Dendritic cell treated with granulocyte-macrophage colony-stimulating factor and Interleukin-4, amounts not matched to agents 40 ng/mL and 50 ng/mL, for 4 days (primary cell): ENCODE data around the gene RTP2.
A peak's percentile ranks its signal among the peaks of the same experiment; 100 is the strongest.

Experiments used
- H3K27ac Mint-ChIP-seq: one replicate; pipeline ENCODE4 v1.8.0; 2022; ENCODE audit warnings: mild to moderate bottlenecking, mixed read lengths
- H3K27me3 Mint-ChIP-seq: one replicate; pipeline ENCODE4 v1.8.0; 2022; ENCODE audit warnings: mild to moderate bottlenecking, mixed read lengths
- H3K36me3 Mint-ChIP-seq: one replicate; pipeline ENCODE4 v1.8.0; 2022; ENCODE audit warnings: low read depth, mixed read lengths
- H3K4me1 Mint-ChIP-seq: one replicate; pipeline ENCODE4 v1.8.0; 2022; ENCODE audit warnings: low read depth, mixed read lengths
- H3K4me3 Mint-ChIP-seq: one replicate; pipeline ENCODE4 v1.8.0; 2022; ENCODE audit warnings: mild to moderate bottlenecking, moderate library complexity, mixed read lengths
- H3K9me3 Mint-ChIP-seq: one replicate; pipeline ENCODE4 v1.8.0; 2022; ENCODE audit warnings: mixed read lengths
- intact Hi-C: fragments of 100-400 bp; cut with micrococcal nuclease; formaldehyde crosslinking; loops from one replicate; pipeline ENCODE4 v1.15.0; 2022

RTP2 gene

GRCh38 chr3:187742351-187743171 lies 40.2 kb upstream of the RTP2 start:
- no peaks in the 10 kb centered on the region for H3K27me3 Mint-ChIP-seq

DNA sequence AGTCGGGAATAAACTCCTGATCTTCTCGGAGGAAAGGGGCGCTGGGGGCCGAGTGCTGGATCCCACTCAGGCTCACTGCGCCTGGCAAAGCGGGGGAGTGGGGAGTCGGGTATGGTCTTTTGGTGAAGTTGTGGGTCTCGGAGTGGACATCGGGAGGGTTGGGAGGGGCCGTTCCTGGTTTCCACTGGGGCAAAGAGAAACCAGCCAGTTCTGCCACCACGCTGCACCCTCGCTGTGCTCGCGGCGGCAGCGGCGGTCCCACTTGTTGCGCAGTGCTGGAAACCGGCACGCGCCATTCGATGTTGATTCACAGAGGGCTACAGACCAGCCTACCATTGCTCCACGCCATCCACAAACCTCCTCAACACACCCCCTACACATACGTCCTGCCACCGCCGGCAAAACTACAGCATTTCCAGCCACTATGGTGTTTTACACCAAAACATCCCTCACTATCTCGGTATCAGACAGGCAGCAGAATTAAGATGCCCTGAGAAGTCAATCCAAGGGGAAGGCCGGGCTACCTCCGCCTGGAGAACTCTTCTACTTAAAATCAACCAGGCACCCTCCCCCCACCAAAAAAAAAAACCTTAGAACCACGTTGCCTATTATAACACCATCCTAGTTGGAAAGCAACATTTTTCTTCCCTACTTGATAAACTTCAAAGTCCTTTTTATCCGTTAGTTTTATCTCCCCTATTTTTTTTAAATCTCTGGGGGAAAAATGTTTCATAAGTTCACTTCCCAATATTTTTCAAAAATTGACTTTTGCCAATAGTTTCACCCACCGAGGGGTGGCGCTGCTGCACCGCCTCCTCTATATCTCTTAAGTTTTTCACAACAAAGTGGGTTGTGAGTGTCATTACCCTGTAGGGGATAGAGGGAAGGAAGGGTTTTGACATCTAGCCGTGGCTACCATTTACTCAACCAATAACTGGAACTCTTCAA lies 39.3 kb upstream of the RTP2 start:
- H3K27ac Mint-ChIP-seq = peak overlapping the region; percentile 100
- peaks cover 83% of the 10 kb centered on the region for H3K36me3 Mint-ChIP-seq
- H3K27me3 Mint-ChIP-seq = no peaks in the 10 kb centered on the region
- H3K4me3 Mint-ChIP-seq = peak overlapping the region; percentile 87
- H3K4me1 Mint-ChIP-seq = peaks cover 51% of the 10 kb centered on the region
- intact Hi-C loops = loop anchor here (1.0 to 10.0 kb wide), 8 partner anchors 471 to 1213 kb away; no protein-coding TSS in a partner anchor
- no peaks in the 10 kb centered on the region for H3K9me3 Mint-ChIP-seq

More at GRCh38 chr3:187742351-187743171, 40.2 kb upstream of the RTP2 start:
- Mint-ChIP-seq H3K36me3 (peaks cover 75% of the 10 kb centered on the region), H3K4me3 (peak overlapping the region; percentile 87), H3K4me1 (peaks cover 47% of the 10 kb centered on the region), H3K27ac (peak overlapping the region; percentile 100), H3K9me3 (no peaks in the 10 kb centered on the region)
- intact Hi-C loops = loop anchor here (5.0 to 10.0 kb wide), 6 partner anchors 470 to 1080 kb away; no protein-coding TSS in a partner anchor

DNA sequence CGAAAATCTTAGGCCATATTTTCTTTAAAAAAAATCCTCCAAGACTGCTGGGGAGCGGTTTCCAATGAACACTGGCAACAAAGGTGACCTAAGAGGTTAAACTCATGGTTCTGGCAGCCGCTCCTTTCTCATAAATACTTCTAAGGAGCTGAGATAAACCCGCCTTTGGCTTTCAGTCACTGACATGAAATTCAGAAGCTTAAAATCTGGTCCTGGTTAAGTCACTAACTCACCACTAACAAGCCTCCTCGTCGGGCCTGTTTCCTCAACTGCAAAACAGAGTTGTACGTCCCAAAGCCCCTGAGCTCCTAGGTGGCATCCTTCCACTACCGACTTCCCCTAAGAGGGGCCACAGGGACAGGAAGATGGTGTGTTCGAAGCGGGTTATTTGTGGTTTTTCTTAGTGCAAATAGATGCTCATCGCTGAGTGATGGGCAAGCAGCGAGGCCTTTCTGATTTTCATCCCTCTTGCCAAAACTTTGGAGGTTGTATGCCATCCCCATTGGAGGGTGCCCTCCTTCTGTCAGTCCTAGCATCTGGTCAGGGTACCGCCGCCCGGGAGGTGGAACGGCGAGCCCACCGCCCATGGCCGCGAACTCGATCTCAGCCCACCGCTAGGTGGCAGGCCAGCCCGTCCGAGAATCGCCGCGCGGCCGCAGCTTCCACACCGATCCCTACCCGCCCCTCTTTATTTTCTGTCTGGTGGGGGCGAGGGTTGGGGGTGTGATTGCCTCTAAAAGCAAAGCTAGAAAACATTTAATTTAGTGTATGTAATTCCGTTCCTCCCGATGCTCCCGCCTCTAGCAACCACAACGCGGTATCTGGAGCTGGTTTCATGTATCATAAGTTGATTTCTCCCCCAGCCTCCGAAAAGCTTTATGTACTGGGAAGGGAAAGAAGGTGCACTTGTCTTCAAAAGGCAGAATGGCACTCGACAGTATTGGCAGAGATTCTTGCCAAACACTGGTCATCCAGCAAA lies 38.4 kb upstream of the RTP2 start:
- Mint-ChIP-seq H3K27ac (peak overlapping the region; percentile 100), H3K36me3 (peaks cover 82% of the 10 kb centered on the region), H3K4me3 (peak overlapping the region; percentile 87)

DNA sequence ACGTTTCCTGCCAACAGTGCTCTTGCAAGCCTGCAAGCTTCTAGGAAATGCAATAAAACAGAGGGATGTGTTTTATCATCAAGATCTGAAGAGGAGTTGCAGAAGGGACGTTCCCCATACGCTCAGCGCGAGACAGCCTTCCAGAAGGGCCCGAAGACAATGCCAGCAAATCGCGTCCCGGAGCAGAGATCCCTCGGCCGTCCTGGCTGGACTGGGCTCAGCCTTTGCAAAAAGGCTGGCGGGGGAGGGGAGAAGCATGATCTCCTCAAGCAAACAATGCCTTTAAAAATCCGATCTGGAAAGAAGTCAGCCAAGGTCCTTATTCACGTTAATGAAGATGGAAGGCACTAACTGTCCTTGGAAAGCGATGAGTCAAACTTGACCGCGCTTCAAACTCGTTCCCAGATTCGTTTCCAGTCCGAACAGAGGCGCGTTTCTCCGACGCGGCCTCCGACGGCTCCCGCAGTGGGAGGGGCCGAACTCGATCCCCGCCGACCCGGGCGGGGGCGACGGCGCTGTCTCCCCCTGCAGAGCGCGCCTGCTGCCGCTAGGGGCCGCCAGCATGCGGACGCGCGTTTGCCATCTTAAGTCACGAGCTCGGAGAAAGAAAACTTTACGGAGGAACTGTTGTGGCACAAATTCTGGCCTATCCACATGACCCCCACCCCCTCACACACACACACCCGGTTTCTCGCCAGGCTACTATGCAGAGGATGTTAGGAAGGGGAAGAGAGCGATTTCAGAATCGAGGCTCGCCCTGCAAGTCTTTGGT lies 37.4 kb upstream of the RTP2 start:
- intact Hi-C loops = loop anchor here (2.0 to 10.0 kb wide), 8 partner anchors 473 to 1407 kb away; no protein-coding TSS in a partner anchor
- peak overlapping the region; percentile 87 for H3K4me3 Mint-ChIP-seq
- no peaks in the 10 kb centered on the region for H3K9me3 Mint-ChIP-seq
- peaks cover 66% of the 10 kb centered on the region for H3K4me1 Mint-ChIP-seq
- no peaks in the 10 kb centered on the region for H3K27me3 Mint-ChIP-seq
- H3K27ac Mint-ChIP-seq = peak overlapping the region; percentile 100
- peaks cover 77% of the 10 kb centered on the region for H3K36me3 Mint-ChIP-seq

More for the DNA sequence above, 38.4 kb upstream of the RTP2 start:
- intact Hi-C loops = loop anchor here (1.0 to 10.0 kb wide), 8 partner anchors 472 to 1214 kb away; no protein-coding TSS in a partner anchor
- Mint-ChIP-seq H3K4me1 (peaks cover 61% of the 10 kb centered on the region), H3K9me3 (no peaks in the 10 kb centered on the region), H3K27me3 (no peaks in the 10 kb centered on the region)

DNA sequence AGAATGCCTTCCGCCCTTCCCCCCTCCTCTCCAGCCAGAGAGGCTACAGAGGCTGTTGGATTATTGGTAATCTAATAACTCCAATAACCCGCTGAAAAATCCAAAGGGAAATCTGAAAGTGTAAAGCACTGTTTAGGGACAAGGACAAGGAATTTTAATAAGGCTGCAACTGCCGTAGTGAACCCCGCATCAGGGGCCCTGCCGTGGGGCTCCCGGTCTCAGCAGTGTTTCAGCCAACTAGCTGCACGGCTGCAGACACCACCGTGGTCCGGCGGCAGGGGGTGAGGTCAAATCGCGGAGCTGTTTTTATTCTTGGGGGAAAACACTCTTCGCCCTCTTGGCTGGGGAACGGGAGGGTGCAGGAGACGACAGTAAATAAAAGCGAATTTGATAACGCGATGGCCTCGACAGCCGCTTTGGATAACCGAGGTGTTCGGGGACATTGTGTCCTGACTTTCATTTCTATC lies 36.8 kb upstream of the RTP2 start:
- Mint-ChIP-seq H3K9me3 (no peaks in the 10 kb centered on the region), H3K36me3 (peaks cover 77% of the 10 kb centered on the region), H3K27ac (peak overlapping the region; percentile 100), H3K4me1 (peaks cover 71% of the 10 kb centered on the region), H3K27me3 (no peaks in the 10 kb centered on the region), H3K4me3 (peak overlapping the region; percentile 87)
- intact Hi-C loops = loop anchor here (2.0 kb wide), 1 partner anchor 1408 kb away; no protein-coding TSS in a partner anchor

- Mint-ChIP-seq H3K27ac (peak overlapping the region; percentile 100), H3K4me3 (peak overlapping the region; percentile 87), H3K9me3 (no peaks in the 10 kb centered on the region), H3K36me3 (peaks cover 77% of the 10 kb centered on the region), H3K4me1 (peaks cover 72% of the 10 kb centered on the region), H3K27me3 (no peaks in the 10 kb centered on the region)
- intact Hi-C loops = loop anchor here (2.0 kb wide), 1 partner anchor 1408 kb away; no protein-coding TSS in a partner anchor
These were observed 36.2 kb upstream of the RTP2 start for GRCh38 chr3:187738331-187739093.

GRCh38 chr3:187738071-187738330 lies 35.6 kb upstream of the RTP2 start:
- H3K36me3 Mint-ChIP-seq = peaks cover 78% of the 10 kb centered on the region

DNA sequence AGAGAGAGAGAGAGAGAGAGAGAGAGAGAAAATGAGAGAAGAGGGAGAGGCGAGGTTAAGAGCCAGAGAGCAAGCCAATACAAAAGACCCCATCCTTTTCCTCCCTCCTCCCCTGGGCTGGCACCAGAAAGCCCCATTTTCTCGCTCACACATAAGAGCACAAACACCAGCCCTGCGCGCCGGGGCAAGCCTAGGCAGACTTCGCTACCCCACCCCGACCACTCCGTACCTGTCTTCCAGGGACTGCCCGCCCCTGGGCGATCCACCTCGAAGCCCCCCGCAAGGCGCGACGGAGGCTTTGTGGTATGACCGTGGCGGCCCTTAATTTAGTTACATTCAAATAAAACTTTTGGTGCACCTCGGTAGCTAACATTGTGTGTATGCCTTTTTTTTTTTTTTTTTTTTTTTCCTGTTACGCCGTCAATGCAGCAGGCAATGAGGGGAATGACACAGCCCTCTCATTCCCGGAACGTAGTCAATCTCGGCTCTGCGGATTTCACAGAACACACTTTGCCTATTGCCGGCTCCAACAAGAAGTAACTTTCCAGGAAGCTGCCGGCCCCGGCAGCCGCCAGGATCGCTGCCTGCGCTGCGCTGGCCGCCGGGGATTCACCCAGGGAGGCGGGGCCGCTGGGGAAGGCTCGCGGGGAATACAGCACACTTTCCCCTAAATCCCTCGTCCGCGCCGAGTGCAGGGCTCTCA lies 35.2 kb upstream of the RTP2 start:
- Mint-ChIP-seq H3K4me1 (peaks cover 78% of the 10 kb centered on the region), H3K4me3 (peak overlapping the region; percentile 87), H3K27me3 (no peaks in the 10 kb centered on the region), H3K9me3 (no peaks in the 10 kb centered on the region), H3K27ac (peak overlapping the region; percentile 100), H3K36me3 (peaks cover 80% of the 10 kb centered on the region)
- intact Hi-C loops = loop anchor here (2.0 kb wide), 1 partner anchor 1409 kb away; no protein-coding TSS in a partner anchor

More at GRCh38 chr3:187738071-187738330, 35.6 kb upstream of the RTP2 start:
- Mint-ChIP-seq H3K4me1 (peaks cover 77% of the 10 kb centered on the region), H3K27me3 (no peaks in the 10 kb centered on the region), H3K9me3 (no peaks in the 10 kb centered on the region), H3K4me3 (peak overlapping the region; percentile 87), H3K27ac (peak overlapping the region; percentile 100)
- intact Hi-C loops = loop anchor here (2.0 kb wide), 1 partner anchor 1409 kb away; no protein-coding TSS in a partner anchor

GRCh38 chr3:187737006-187737367 lies 34.6 kb upstream of the RTP2 start:
- intact Hi-C loops = no loop called here
- H3K27me3 Mint-ChIP-seq = no peaks in the 10 kb centered on the region

GRCh38 chr3:187736418-187736871 lies 34.1 kb upstream of the RTP2 start:
- no peaks in the 10 kb centered on the region for H3K27me3 Mint-ChIP-seq
- peak overlapping the region; percentile 87 for H3K4me3 Mint-ChIP-seq
- H3K9me3 Mint-ChIP-seq = no peaks in the 10 kb centered on the region
- H3K36me3 Mint-ChIP-seq = peaks cover 80% of the 10 kb centered on the region
- peaks cover 70% of the 10 kb centered on the region for H3K4me1 Mint-ChIP-seq
- intact Hi-C loops = no loop called here
- H3K27ac Mint-ChIP-seq = peak overlapping the region; percentile 100

More at GRCh38 chr3:187737006-187737367, 34.6 kb upstream of the RTP2 start:
- Mint-ChIP-seq H3K27ac (peak overlapping the region; percentile 100), H3K4me1 (peaks cover 75% of the 10 kb centered on the region), H3K4me3 (peak overlapping the region; percentile 87), H3K9me3 (no peaks in the 10 kb centered on the region), H3K36me3 (peaks cover 80% of the 10 kb centered on the region)

DNA sequence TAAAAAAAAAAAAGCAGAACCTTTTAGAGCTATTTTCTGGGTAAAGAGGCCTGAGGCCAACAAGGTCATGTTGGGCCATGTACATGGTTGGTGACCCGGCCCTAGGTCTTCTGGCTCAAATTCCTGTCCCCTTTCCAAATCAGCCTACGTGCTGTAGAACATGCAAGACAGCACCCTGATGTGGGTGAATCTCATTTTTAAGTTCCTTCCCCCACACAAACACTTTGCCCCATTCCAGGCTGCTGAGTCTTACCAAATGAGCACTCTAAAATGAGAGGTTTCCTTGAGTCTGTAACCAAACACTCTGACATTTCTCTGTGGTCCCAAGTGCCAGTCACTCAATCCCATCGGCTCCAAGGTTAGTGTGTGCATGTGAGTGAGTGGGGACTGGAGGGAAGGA lies 33.5 kb upstream of the RTP2 start:
- no peaks in the 10 kb centered on the region for H3K27me3 Mint-ChIP-seq
- peak overlapping the region; percentile 100 for H3K27ac Mint-ChIP-seq
- H3K4me1 Mint-ChIP-seq = peaks cover 64% of the 10 kb centered on the region
- intact Hi-C loops = no loop called here
- H3K9me3 Mint-ChIP-seq = no peaks in the 10 kb centered on the region
- peaks cover 80% of the 10 kb centered on the region for H3K36me3 Mint-ChIP-seq
- H3K4me3 Mint-ChIP-seq = peak overlapping the region; percentile 64
